ENCODE measurements around the gene TSPAN3. TPM values are rescaled to one million over a fixed set of nuclear protein-coding genes. Genes with fewer than 3 reads are reported as not detected.

TSPAN3 gene
- polyA plus RNA-seq, 1 donor (not counting 4 experiments of a cell fraction or from before 2014, with no cell fraction given), result 181 TPM

GRCh38 chr15:76996526-76997401 is 74.1 kb downstream of the TSPAN3 start:
- peak overlapping the region; percentile 14 for H3K9ac ChIP-seq (ENCODE audit: control insufficient read depth, extremely low read depth, insufficient read depth, low read length)
- H3K4me1 ChIP-seq (ENCODE audit: control insufficient read depth, extremely low read depth, insufficient read depth, low read length), result peaks cover 44% of the 10 kb centered on the region
- peak overlapping the region; percentile 13 to 69 (median 46) for H3K4me3 ChIP-seq (ENCODE audit: control insufficient read depth in 2 of 3, extremely low read depth in 1 of 3, insufficient read depth in 2 of 3, low read depth in 1 of 3, low read length in 3 of 3)
- peak overlapping the region; percentile 77 for H3K4me2 ChIP-seq (ENCODE audit: control insufficient read depth, extremely low read depth, insufficient read depth, low read depth, low read length)
- no peaks in the 10 kb centered on the region for H3K9me3 ChIP-seq (ENCODE audit: control insufficient read depth, low read depth, low read length)
- FAIRE-seq (peak; percentile 66), DNase-seq (ENCODE audit: low read depth, low spot score) (no peak)
- H3K36me3 ChIP-seq (ENCODE audit: control insufficient read depth in 2 of 2, extremely low read depth in 1 of 2, insufficient read depth in 2 of 2, low read length in 2 of 2), result peaks cover 0 to 3% of the 10 kb centered on the region in 2 experiments
- no peak for TF ChIP-seq EZH2 (IDR thresholded peaks at IDR 0.05; ENCODE audit: low read length)
- TF ChIP-seq CTCF (optimal IDR thresholded peaks at IDR 0.05 in 1 of 3, IDR thresholded peaks at IDR 0.05 in 1 of 3, conservative IDR thresholded peaks at IDR 0.05 in 1 of 3; ENCODE audit: extremely low read depth in 1 of 3, insufficient read depth in 2 of 3, low read length in 3 of 3), result no peak
- H4K20me1 ChIP-seq (ENCODE audit: control insufficient read depth, extremely low read depth, insufficient read depth, low read length), result no peaks in the 10 kb centered on the region
- no peaks in the 10 kb centered on the region for H3K27me3 ChIP-seq (ENCODE audit: control insufficient read depth, extremely low read depth, insufficient read depth, low read length)
- H3K9me1 ChIP-seq (ENCODE audit: control insufficient read depth, extremely low read depth, insufficient read depth, low read length), result no peaks in the 10 kb centered on the region
- peak overlapping the region; percentile 72 for H2AFZ ChIP-seq (ENCODE audit: control insufficient read depth, low read length)
- dilution Hi-C loops (cut with MboI; ENCODE audit: extremely low pct_ligation_motif_present, low sequenced_read_pairs), result no loop called here
- peak overlapping the region; percentile 34 for H3K27ac ChIP-seq (ENCODE audit: control insufficient read depth, insufficient read depth, low read length)
- H3K79me2 ChIP-seq (ENCODE audit: control insufficient read depth, insufficient read depth, low read length), result peaks cover 17% of the 10 kb centered on the region

GRCh38 chr15:76996076-76996525 is 74.8 kb downstream of the TSPAN3 start:
- Histone ChIP-seq H3K27me3 (ENCODE audit: control insufficient read depth, extremely low read depth, insufficient read depth, low read length) (no peaks in the 10 kb centered on the region), H2AFZ (ENCODE audit: control insufficient read depth, low read length) (peak overlapping the region; percentile 72), H3K27ac (ENCODE audit: control insufficient read depth, insufficient read depth, low read length) (peak overlapping the region; percentile 34), H4K20me1 (ENCODE audit: control insufficient read depth, extremely low read depth, insufficient read depth, low read length) (no peaks in the 10 kb centered on the region), H3K4me3 (ENCODE audit: control insufficient read depth in 2 of 3, extremely low read depth in 1 of 3, insufficient read depth in 2 of 3, low read depth in 1 of 3, low read length in 3 of 3) (peak overlapping the region; percentile 13 to 69 (median 46)), H3K79me2 (ENCODE audit: control insufficient read depth, insufficient read depth, low read length) (peaks cover 14% of the 10 kb centered on the region), H3K36me3 (ENCODE audit: control insufficient read depth in 2 of 2, extremely low read depth in 1 of 2, insufficient read depth in 2 of 2, low read length in 2 of 2) (peaks cover 0 to 1% of the 10 kb centered on the region in 2 experiments), H3K9me3 (ENCODE audit: control insufficient read depth, low read depth, low read length) (no peaks in the 10 kb centered on the region), H3K9me1 (ENCODE audit: control insufficient read depth, extremely low read depth, insufficient read depth, low read length) (no peaks in the 10 kb centered on the region), H3K4me1 (ENCODE audit: control insufficient read depth, extremely low read depth, insufficient read depth, low read length) (peaks cover 44% of the 10 kb centered on the region), H3K4me2 (ENCODE audit: control insufficient read depth, extremely low read depth, insufficient read depth, low read depth, low read length) (peak overlapping the region; percentile 77), H3K9ac (ENCODE audit: control insufficient read depth, extremely low read depth, insufficient read depth, low read length) (peak overlapping the region; percentile 14)
- DNase-seq (ENCODE audit: low read depth, low spot score) (no peak), FAIRE-seq (no peak)
- no peak for TF ChIP-seq CTCF (optimal IDR thresholded peaks at IDR 0.05 in 1 of 3, IDR thresholded peaks at IDR 0.05 in 1 of 3, conservative IDR thresholded peaks at IDR 0.05 in 1 of 3; ENCODE audit: extremely low read depth in 1 of 3, insufficient read depth in 2 of 3, low read length in 3 of 3)
- no peak for TF ChIP-seq EZH2 (IDR thresholded peaks at IDR 0.05; ENCODE audit: low read length)
- dilution Hi-C loops (cut with MboI; ENCODE audit: extremely low pct_ligation_motif_present, low sequenced_read_pairs), result no loop called here

Measured in keratinocyte (primary cell).